ENCODE results near the gene DNAH11. TPM values are rescaled to one million over a fixed set of nuclear protein-coding genes. Genes with fewer than 3 reads are reported as not detected.

Gene DNAH11
- total and polyA plus RNA-seq, 2 of the 13 experiments (the other 11 are each of a cell fraction or from before 2014, with no cell fraction given) = not detected

GRCh38 chr7:21947946-21948345 lies 405.1 kb downstream of the DNAH11 start:
- no peak for TF ChIP-seq TFDP2 (CRISPR knock-in tag; IDR thresholded peaks at IDR 0.05)
- TF ChIP-seq GFI1 (CRISPR knock-in tag; IDR thresholded peaks at IDR 0.05; ENCODE audit: borderline replicate concordance) = no peak
- TF ChIP-seq NFIB (CRISPR knock-in tag; IDR thresholded peaks at IDR 0.05; ENCODE audit: borderline replicate concordance) = no peak
- TF ChIP-seq RBM22 (optimal IDR thresholded peaks at IDR 0.05; ENCODE audit: low read length) = no peak
- TF ChIP-seq NKX3-1 (CRISPR knock-in tag; IDR thresholded peaks at IDR 0.05) = no peak
- H3K4me3 ChIP-seq (replicated peaks in 1 of 3; ENCODE audit: insufficient read depth in 1 of 3, low read depth in 2 of 3, low read length in 3 of 3) = no peak overlapping the region
- H3K27me3 ChIP-seq (ENCODE audit: control insufficient read depth in 1 of 2, insufficient read depth in 2 of 2, low read length in 2 of 2) = peaks cover 0 to 6% of the 10 kb centered on the region in 2 experiments; a peak in 2 of 5 replicates
- CTCF ChIA-PET (ENCODE audit: low intra/inter-chr PET ratio, low total read pairs) = no interaction called here
- H3K9ac ChIP-seq (ENCODE audit: insufficient read depth, low read depth, low read length) = no peak overlapping the region
- ATAC-seq (no peak), FAIRE-seq (no peak), DNase-seq (ENCODE audit: low spot score) (no peak)
- in situ Hi-C loops (cut with HindIII; ENCODE audit: extremely low pct_ligation_motif_present, low pct_unique_long_range_greater_than_20kb) = no loop called here
- no peak overlapping the region for H3K27ac ChIP-seq (ENCODE audit: extremely low read length, insufficient read depth, low read length)
- no peaks in the 10 kb centered on the region for H3K9me3 ChIP-seq (ENCODE audit: low read length)
- H3K4me1 ChIP-seq (ENCODE audit: insufficient read depth, low read length) = no peaks in the 10 kb centered on the region
- H3K36me3 ChIP-seq (replicated peaks in 1 of 2; ENCODE audit: control insufficient read depth in 1 of 2, insufficient read depth in 2 of 2, low read length in 2 of 2) = no peaks in the 10 kb centered on the region
- intact Hi-C loops (cut with micrococcal nuclease; ENCODE audit: unreplicated experiment) = no loop called here
- no TSS peak for BruUV-seq (replicated peaks)
- no peak overlapping the region for H2AFZ ChIP-seq (ENCODE audit: low read length)
- no peak overlapping the region for H3K4me2 ChIP-seq (ENCODE audit: low read depth, low read length)
- POLR2A ChIA-PET = no interaction called here
- H4K20me1 ChIP-seq (ENCODE audit: insufficient read depth, low read length) = no peaks in the 10 kb centered on the region
- 0% methylated on average over 2 of the region's 2 CpGs for WGBS (ENCODE audit: low lambda C conversion rate)
- no peaks in the 10 kb centered on the region for H3K79me2 ChIP-seq (ENCODE audit: insufficient read depth, low read length)

GRCh38 chr7:21948364-21948763 lies 405.5 kb downstream of the DNAH11 start:
- Histone ChIP-seq H3K79me2 (ENCODE audit: insufficient read depth, low read length) (no peaks in the 10 kb centered on the region), H3K36me3 (replicated peaks in 1 of 2; ENCODE audit: control insufficient read depth in 1 of 2, insufficient read depth in 2 of 2, low read length in 2 of 2) (no peaks in the 10 kb centered on the region), H2AFZ (ENCODE audit: low read length) (no peak overlapping the region), H4K20me1 (ENCODE audit: insufficient read depth, low read length) (no peaks in the 10 kb centered on the region), H3K9ac (ENCODE audit: insufficient read depth, low read depth, low read length) (no peak overlapping the region), H3K4me2 (ENCODE audit: low read depth, low read length) (no peak overlapping the region), H3K4me1 (ENCODE audit: insufficient read depth, low read length) (no peaks in the 10 kb centered on the region), H3K4me3 (replicated peaks in 1 of 3; ENCODE audit: insufficient read depth in 1 of 3, low read depth in 2 of 3, low read length in 3 of 3) (no peak overlapping the region), H3K9me3 (ENCODE audit: low read length) (no peaks in the 10 kb centered on the region), H3K27me3 (ENCODE audit: control insufficient read depth in 1 of 2, insufficient read depth in 2 of 2, low read length in 2 of 2) (peaks cover 0 to 3% of the 10 kb centered on the region in 2 experiments; a peak in 2 of 5 replicates), H3K27ac (ENCODE audit: extremely low read length, insufficient read depth, low read length) (no peak overlapping the region)
- DNase-seq (ENCODE audit: low spot score) (no peak), ATAC-seq (no peak), FAIRE-seq (no peak)
- no TSS peak for BruUV-seq (replicated peaks)
- intact Hi-C loops (cut with micrococcal nuclease; ENCODE audit: unreplicated experiment) (no loop called here), in situ Hi-C loops (cut with HindIII; ENCODE audit: extremely low pct_ligation_motif_present, low pct_unique_long_range_greater_than_20kb) (no loop called here)
- ChIA-PET POLR2A (no interaction called here), CTCF (ENCODE audit: low intra/inter-chr PET ratio, low total read pairs) (no interaction called here)
- TF ChIP-seq, protein P1, sequence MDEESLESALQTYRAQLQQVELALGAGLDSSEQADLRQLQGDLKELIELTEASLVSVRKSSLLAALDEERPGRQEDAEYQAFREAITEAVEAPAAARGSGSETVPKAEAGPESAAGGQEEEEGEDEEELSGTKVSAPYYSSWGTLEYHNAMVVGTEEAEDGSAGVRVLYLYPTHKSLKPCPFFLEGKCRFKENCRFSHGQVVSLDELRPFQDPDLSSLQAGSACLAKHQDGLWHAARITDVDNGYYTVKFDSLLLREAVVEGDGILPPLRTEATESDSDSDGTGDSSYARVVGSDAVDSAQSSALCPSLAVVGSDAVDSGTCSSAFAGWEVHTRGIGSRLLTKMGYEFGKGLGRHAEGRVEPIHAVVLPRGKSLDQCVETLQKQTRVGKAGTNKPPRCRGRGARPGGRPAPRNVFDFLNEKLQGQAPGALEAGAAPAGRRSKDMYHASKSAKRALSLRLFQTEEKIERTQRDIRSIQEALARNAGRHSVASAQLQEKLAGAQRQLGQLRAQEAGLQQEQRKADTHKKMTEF (CRISPR knock-in tag; IDR thresholded peaks at IDR 0.05) = no peak
- no peak for TF ChIP-seq SNRNP70 (IDR thresholded peaks at IDR 0.05; ENCODE audit: low read depth, low read length)
- peak in 1 of 2 experiments; percentile 6; a peak in 1 of 4 replicates for TF ChIP-seq MAFK (conservative IDR thresholded peaks at IDR 0.05 in 1 of 2, IDR thresholded peaks at IDR 0.05 in 1 of 2; ENCODE audit: low read length in 2 of 2)
- WGBS (ENCODE audit: low lambda C conversion rate) = 45% methylated on average over 2 of the region's 2 CpGs

Data from HepG2 (cell line).